ENCODE measurements around the gene CEBPB.

GRCh38 chr20:50149481-50150254 lies 41.0 kb upstream of the CEBPB start:
- TF ChIP-seq CTCF (optimal IDR thresholded peaks at IDR 0.05 in 1 of 3, IDR thresholded peaks at IDR 0.05 in 1 of 3, conservative IDR thresholded peaks at IDR 0.05 in 1 of 3; ENCODE audit: extremely low read depth in 1 of 3, insufficient read depth in 2 of 3, low read length in 3 of 3) (no peak), EZH2 (IDR thresholded peaks at IDR 0.05; ENCODE audit: low read length) (no peak)
